GM21529 (cell line): ENCODE results near the gene PKP3.

Experiments
- ATAC-seq: cut with Tn5 transposase; IDR thresholded peaks from one replicate; pipeline ENCODE4 v1.9.1; 2021; ENCODE audit not compliant: unreplicated experiment

PKP3 gene

GRCh38 chr11:444396-445144 lies 50.6 kb downstream of the PKP3 start:
- ATAC-seq = no peak

DNA sequence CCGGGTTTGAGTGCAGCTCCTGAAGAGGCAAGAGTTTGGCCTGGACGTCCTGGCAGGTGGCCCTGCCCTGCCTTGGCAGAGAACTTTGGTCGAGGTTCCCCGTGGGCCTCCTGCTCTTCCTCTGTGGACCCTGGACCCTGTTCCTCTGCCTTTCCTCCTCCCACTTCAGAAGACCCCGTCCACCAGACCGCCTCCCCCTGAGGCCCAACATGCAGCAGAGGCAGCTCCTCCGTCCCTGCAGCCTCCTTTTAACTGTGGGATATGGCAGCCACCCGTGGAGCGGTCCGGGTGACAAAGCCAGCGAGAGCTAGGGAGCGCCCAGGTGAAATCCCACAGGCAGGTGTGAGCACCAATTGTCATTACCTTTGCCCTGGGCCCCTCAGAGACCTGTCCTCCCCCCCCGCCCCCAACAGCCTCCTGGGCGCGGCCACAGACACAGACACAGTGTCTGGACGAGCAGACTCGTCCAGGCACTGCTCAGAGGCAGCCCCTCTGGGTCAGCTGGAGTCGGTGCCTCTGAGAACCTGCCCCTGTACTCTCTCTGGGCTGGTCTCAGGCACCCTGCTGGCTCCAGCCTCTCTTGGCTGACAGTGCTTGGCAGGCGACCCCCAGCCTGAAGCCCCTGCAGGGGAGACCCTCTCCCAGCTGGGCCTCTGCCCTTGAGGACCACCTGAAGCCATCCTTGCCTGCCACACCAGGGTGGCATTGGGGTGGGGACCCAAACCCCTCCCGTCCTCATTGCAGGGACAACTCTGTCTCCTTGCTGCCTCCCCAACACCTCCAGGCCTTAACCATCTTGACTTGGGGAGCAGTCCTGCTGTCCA lies 52.0 kb downstream of the PKP3 start:
- ATAC-seq = no peak

- no peak for ATAC-seq
Observed at GRCh38 chr11:446891-447290, 52.9 kb downstream of the PKP3 start.

DNA sequence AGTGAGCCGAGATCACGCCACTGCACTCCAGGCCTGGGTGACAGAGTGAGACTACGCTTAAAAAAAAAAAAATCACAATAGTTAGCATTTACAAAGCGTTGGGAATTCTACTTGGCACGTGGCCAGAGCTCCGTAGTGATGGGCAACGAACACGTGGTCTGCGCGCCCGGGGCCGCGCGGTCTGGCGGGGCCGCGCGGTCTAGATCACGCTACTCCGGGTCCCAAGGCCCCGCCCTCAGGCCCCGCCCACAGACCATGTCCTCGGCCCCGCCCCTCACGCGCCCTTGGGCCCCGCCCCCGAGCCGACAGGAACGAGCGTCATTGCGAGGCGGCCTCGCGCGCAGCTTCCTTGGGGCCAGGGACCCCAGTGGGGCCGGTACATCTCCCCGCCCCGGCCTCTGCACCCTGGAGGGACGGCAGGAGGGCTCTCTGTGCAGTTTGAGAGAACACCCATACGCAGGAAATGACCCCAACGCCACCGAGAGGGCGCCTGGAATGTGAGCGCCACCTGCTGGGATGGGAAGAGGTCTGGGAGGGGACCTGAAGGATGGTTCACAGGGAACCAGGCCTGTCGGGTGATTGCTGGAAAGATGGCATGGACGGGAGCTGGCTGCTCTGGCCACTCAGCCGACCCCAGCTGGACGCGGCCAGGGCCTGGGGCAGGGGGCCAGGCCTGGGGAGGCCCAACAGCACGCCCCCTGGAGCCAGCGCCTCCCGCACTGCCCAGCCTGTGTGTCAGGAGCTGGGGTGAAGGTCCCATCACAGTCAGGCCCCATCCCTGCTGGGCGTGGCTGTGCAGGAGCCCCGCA lies 54.1 kb downstream of the PKP3 start:
- peak; percentile 50 for ATAC-seq

GRCh38 chr11:449889-450808 lies 56.1 kb downstream of the PKP3 start, which contains the start of gene PTDSS2:
Gene PTDSS2 (plus strand): TSS chr11:450279. CDS start chr11:450456, 177 bp downstream.
- ATAC-seq = peak; percentile 67

DNA sequence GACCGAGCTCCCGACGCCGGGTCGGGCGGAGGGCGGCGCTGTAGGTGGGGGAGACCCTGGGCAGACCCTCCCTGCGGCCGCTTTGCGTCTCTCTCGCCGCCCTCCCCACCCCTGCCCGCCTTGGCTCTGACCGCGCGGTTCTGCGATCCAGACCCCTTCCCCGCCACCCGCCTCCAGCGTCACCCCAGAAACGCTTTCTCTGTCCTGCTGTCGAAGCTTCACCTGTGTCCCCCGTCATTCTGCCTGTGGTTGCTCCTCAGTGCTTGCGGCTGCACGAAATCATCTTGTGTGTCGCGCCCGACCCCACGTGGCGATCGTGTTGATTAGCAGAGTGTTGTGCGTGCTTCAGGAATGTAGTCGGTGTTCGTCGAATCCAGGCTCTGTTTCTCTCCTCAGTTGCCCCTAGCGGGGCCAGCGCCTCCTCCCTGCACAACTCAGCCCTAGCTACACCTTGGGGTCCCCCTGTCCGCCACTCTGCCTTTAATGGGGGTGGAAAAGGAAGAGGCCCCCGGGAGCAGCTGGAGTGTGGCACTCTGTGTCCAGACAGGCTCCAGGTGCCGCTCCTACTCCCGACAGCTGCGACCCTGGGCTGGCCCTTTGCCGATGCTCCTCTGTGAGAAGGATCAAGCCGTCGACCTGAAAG lies 56.9 kb downstream of the PKP3 start:
- ATAC-seq = peak; percentile 5

GRCh38 chr11:451738-452137 lies 57.7 kb downstream of the PKP3 start:
- no peak for ATAC-seq

- ATAC-seq = no peak
Observed at GRCh38 chr11:452203-452744, 58.3 kb downstream of the PKP3 start.

DNA sequence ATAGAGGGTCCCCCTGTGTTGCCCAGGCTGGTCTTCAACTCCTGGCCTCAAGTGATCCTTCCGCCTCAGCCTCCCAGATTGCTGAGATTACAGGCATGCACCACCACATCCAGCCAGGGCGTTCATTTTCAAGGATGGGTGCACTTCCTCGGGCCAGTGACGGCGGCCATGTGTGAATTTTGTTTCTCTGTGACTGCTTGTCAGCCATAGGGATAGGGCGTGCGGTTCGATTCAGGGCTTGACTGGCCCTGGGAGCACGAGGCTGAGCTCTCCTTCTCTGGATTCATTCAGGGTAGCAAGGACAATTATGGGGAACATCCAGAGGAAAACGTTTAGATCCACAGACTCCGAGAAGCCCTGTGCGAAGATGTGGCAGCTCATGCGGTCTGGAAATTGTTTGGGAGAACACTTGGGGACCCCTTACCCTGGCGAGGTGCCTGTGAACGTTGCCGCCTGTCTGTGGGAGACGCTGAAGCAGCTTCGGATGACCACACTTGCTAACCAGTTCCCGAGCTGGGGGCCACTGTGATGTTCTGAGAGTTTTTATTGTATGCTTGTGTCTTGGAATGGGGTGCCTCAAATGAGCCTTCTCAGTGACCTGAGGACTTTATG lies 59.0 kb downstream of the PKP3 start:
- ATAC-seq = no peak

DNA sequence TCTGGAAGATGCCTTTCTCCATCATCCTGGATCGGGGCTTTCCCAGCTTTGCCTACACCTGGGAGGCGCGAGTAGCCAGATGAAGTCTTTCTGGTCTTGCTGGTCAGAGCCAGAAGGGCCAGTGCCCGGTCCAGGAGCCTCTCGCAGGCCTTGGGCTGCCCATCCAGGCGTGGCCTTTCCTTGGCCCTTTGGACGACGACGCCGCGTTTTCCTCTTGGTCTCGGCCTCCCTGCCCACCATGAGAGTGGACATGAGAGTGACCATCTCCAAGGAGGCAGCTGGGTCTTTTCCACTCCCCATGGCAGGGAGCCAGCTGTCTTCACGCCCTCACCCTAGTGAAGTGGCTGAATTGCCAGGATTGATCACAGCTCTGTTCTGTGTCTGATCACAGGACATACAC lies 59.6 kb downstream of the PKP3 start:
- no peak for ATAC-seq

DNA sequence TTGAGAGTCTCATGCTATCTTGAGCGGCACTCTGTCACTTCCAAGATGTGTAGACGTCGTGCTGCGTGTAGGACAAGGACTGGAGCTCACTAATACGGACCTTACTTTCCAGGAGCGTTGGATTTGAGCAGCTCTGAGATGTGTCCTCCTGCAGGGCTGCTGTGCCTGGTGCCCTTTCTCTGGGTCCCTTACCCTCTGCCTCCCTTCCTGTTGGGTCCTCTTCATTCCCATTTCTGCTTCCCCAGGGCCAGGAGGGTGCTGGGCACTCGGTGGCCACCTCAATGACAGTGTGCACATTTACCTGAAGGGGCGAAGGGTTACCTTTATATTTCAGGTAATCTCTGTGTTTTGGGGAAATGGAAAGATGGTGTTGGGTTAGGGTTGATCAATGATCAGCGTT lies 60.0 kb downstream of the PKP3 start:
- ATAC-seq = no peak
